Smooth muscle cell (in vitro differentiated cells): Measurements from ENCODE around the gene CHN2. TPM values are rescaled to one million over a fixed set of nuclear protein-coding genes. Genes with fewer than 3 reads are reported as not detected.

Experiments used
- DNase-seq: peaks from one replicate; lab custom pipeline; 2025; ENCODE audit not compliant: unreplicated experiment; lab: John Stamatoyannopoulos, UW
- H2AFZ ChIP-seq: fragments of 200-600 bp; sonication (generic); 2 replicates; pipeline ENCODE4 v1.6.0; 2016; ENCODE audit warnings: antibody characterized with exemption, low read depth, mild to moderate bottlenecking
- H3F3A ChIP-seq: fragments of 200-600 bp; sonication (generic); 2 replicates; pipeline ENCODE4 v1.6.0; 2017; ENCODE audit warnings: antibody characterized with exemption, low read depth
- H3K27ac ChIP-seq: fragments of 200-600 bp; sonication (generic); 2 replicates; pipeline ENCODE4 v1.5.1; 2016; ENCODE audit warnings: low read depth, mild to moderate bottlenecking
- H3K27me3 ChIP-seq: fragments of 200-600 bp; sonication (generic); 2 replicates; pipeline ENCODE4 v1.6.1; 2016; ENCODE audit warnings: low read depth, mild to moderate bottlenecking
- H3K36me3 ChIP-seq: fragments of 200-600 bp; sonication (generic); 2 replicates; pipeline ENCODE4 v1.5.1; 2016; ENCODE audit warnings: low read depth
- H3K4me1 ChIP-seq: fragments of 200-600 bp; sonication (generic); 2 replicates; pipeline ENCODE4 v1.5.1; 2016; ENCODE audit warnings: low read depth
- H3K4me2 ChIP-seq: fragments of 200-600 bp; sonication (generic); 2 replicates; pipeline ENCODE4 v1.6.0; 2016; ENCODE audit warnings: mild to moderate bottlenecking
- H3K4me3 ChIP-seq: fragments of 200-600 bp; sonication (generic); 2 replicates; pipeline ENCODE4 v1.5.1; 2016; ENCODE audit warnings: mild to moderate bottlenecking
- H3K79me2 ChIP-seq: fragments of 200-600 bp; sonication (generic); 2 replicates; pipeline ENCODE4 v1.6.0; 2016; ENCODE audit warnings: low read depth, mild to moderate bottlenecking
- H3K9ac ChIP-seq: fragments of 200-600 bp; sonication (generic); 2 replicates; pipeline ENCODE4 v1.6.0; 2016; ENCODE audit warnings: low read depth
- H3K9me3 ChIP-seq: fragments of 200-600 bp; sonication (generic); replicated peaks from 2 replicates; pipeline ENCODE4 v1.5.1; 2016; ENCODE audit warnings: low read depth
- H4K20me1 ChIP-seq: fragments of 200-600 bp; sonication (generic); 2 replicates; pipeline ENCODE4 v1.6.0; 2016; ENCODE audit warnings: low read depth
- CTCF ChIP-seq: fragments of 200-600 bp; sonication (generic); IDR thresholded peaks from 2 replicates; pipeline ENCODE4 v1.5.1; 2017; ENCODE audit warnings: borderline replicate concordance, mild to moderate bottlenecking, antibody characterized with exemption; ENCODE audit not compliant: insufficient read depth, poor library complexity, severe bottlenecking
- WGBS: methylation state at CpG from one replicate; pipeline ENCODE4 v1.1.7; 2016; ENCODE audit warnings: low lambda C conversion rate; 5-methylcytosine and 5-hydroxymethylcytosine counted together
- polyA plus RNA-seq: library from polyadenylated mRNA; unstranded; fragments of >200 nt; fragmentation: Nextera tagmentation; extraction: Ambion mirVana; gene quantifications from 2 replicates; pipeline ENCODE4 v1.2.1, GENCODE V29; 2016
- total RNA-seq: library from RNA; depleted of rRNA; stranded (reverse); fragments of >200 nt; gene quantifications from 2 replicates; pipeline ENCODE4 v1.2.3, GENCODE V29; 2014

Gene CHN2
- total and polyA plus RNA-seq, 2 experiments from 2014 or later = 7.4 to 20.7 TPM

GRCh38 chr7:29161231-29161630 lies 33.3 kb upstream of the CHN2 start:
- Histone ChIP-seq H3K4me3 (no peak overlapping the region), H3F3A (no peaks in the 10 kb centered on the region), H4K20me1 (no peaks in the 10 kb centered on the region), H3K27ac (no peak overlapping the region), H3K36me3 (no peaks in the 10 kb centered on the region), H3K9ac (no peak overlapping the region), H2AFZ (no peak overlapping the region), H3K9me3 (no peaks in the 10 kb centered on the region), H3K4me1 (no peaks in the 10 kb centered on the region), H3K79me2 (no peaks in the 10 kb centered on the region), H3K4me2 (no peak overlapping the region), H3K27me3 (no peaks in the 10 kb centered on the region)
- no peak for DNase-seq
- WGBS = 92% methylated on average over 4 of the region's 4 CpGs
- no peak for TF ChIP-seq CTCF

GRCh38 chr7:29162577-29162976 lies 32.0 kb upstream of the CHN2 start:
- no peaks in the 10 kb centered on the region for H3K4me1 ChIP-seq
- DNase-seq = no peak
- no peaks in the 10 kb centered on the region for H3K79me2 ChIP-seq
- no peak for TF ChIP-seq CTCF
- H3K4me2 ChIP-seq = no peak overlapping the region
- no peak overlapping the region for H3K9ac ChIP-seq
- no peaks in the 10 kb centered on the region for H3K9me3 ChIP-seq
- no peaks in the 10 kb centered on the region for H4K20me1 ChIP-seq
- no peak overlapping the region for H3K4me3 ChIP-seq
- 85% methylated on average over 6 of the region's 6 CpGs for WGBS
- H3K36me3 ChIP-seq = no peaks in the 10 kb centered on the region
- no peaks in the 10 kb centered on the region for H3K27me3 ChIP-seq
- H2AFZ ChIP-seq = no peak overlapping the region
- H3K27ac ChIP-seq = no peak overlapping the region
- H3F3A ChIP-seq = no peaks in the 10 kb centered on the region

DNA sequence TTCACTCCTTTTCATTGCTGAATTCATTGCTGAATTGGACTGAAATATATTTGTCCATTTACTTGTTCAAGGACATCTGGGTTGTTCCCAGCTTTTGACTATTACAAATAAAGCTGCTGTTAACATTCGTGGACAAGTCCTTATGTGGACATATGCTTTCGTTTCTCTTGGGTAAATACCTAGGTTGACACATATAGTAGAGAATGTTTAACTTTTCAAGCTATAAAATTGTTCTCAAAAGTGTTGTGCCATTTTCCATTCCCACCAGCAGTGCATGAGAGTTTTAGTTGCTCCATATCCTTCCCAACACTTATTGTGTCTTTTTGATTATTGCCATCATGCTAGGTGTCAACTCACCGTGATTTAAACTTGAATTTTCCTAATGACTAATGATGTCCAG lies 30.7 kb upstream of the CHN2 start:
- Histone ChIP-seq H3K36me3 (no peaks in the 10 kb centered on the region), H3K27ac (no peak overlapping the region), H3F3A (no peaks in the 10 kb centered on the region), H3K4me2 (no peak overlapping the region), H4K20me1 (no peaks in the 10 kb centered on the region), H3K9ac (no peak overlapping the region), H3K27me3 (no peaks in the 10 kb centered on the region), H3K4me1 (no peaks in the 10 kb centered on the region), H2AFZ (no peak overlapping the region), H3K79me2 (no peaks in the 10 kb centered on the region), H3K9me3 (no peaks in the 10 kb centered on the region), H3K4me3 (no peak overlapping the region)
- WGBS = 92% methylated on average over 3 of the region's 3 CpGs
- no peak for TF ChIP-seq CTCF
- no peak for DNase-seq

DNA sequence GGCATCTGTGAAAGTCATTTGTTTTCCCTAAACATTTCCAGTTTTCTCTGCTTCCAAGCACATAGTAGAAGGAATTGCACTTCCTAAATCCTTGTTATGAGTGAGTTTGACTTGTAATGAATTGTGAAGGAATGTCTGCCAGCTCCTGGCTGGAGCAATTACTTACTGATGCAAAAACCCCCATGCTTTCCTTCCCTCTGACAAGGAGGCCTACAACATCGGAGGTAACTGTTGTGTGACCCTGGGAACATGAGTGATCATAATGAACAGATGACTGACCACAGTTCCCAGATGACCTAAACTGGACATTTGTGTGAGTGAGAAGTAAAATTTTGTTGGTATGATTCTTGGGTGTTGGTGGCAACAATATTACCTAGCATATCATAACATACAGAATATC lies 26.9 kb upstream of the CHN2 start:
- Histone ChIP-seq H3K79me2 (no peaks in the 10 kb centered on the region), H2AFZ (no peak overlapping the region), H3K27me3 (no peaks in the 10 kb centered on the region), H3K4me3 (no peak overlapping the region), H3K9me3 (no peaks in the 10 kb centered on the region), H3K4me2 (no peak overlapping the region), H3K4me1 (no peaks in the 10 kb centered on the region), H3K9ac (no peak overlapping the region), H3K27ac (no peak overlapping the region), H3F3A (no peaks in the 10 kb centered on the region), H4K20me1 (no peaks in the 10 kb centered on the region), H3K36me3 (no peaks in the 10 kb centered on the region)
- no peak for DNase-seq
- no peak for TF ChIP-seq CTCF
- 86% methylated on average over 1 of the region's 1 CpG for WGBS
